ENCODE measurements around the gene METTL21C.

The METTL21C gene

GRCh38 chr13:102642029-102642428 is 52.8 kb downstream of the METTL21C start:
- no peak overlapping the region for H3K27ac ChIP-seq
- no peak for TF ChIP-seq CTCF (IDR thresholded peaks at IDR 0.05)
- DNase-seq (ENCODE audit: low spot score): no peak
- H3K4me3 ChIP-seq: no peak overlapping the region

GRCh38 chr13:102638741-102639140 is 56.1 kb downstream of the METTL21C start:
- no peak for DNase-seq (ENCODE audit: low spot score)
- no peak overlapping the region for H3K4me3 ChIP-seq
- H3K27ac ChIP-seq: no peak overlapping the region
- TF ChIP-seq CTCF (IDR thresholded peaks at IDR 0.05): no peak

All from coronary artery (tissue), 2 donors.